K562 (cell line): ENCODE measurements around the gene RREB1. TPM values are rescaled to one million over a fixed set of nuclear protein-coding genes. Genes with fewer than 3 reads are reported as not detected.

Experiments used
- CHAMP1 ChIP-seq: fragments of 450-650 bp; IDR thresholded peaks from 2 replicates; pipeline ENCODE4 v1.6.1; 2016; ENCODE audit warnings: mild to moderate bottlenecking
- CHD1 ChIP-seq: fragments of 200-600 bp; sonication (generic); IDR thresholded peaks from one replicate; pipeline ENCODE4 v1.6.1; 2012; ENCODE audit warnings: mild to moderate bottlenecking, moderate library complexity, low read length, inconsistent platforms
- CREB3 ChIP-seq: fragments of 450-650 bp; conservative IDR thresholded peaks from 2 replicates; pipeline ENCODE4 v1.6.1; 2016; ENCODE audit warnings: missing genetic modification characterization, low read depth, mild to moderate bottlenecking, missing compliant biosample characterization, moderate library complexity
- KLF6 ChIP-seq: fragments of 250-450 bp; sonication (Bioruptor Pico); IDR thresholded peaks from 2 replicates; pipeline ENCODE4 v1.4.0; 2020; ENCODE audit warnings: mild to moderate bottlenecking, moderate library complexity, borderline replicate concordance
- L3MBTL2 ChIP-seq: fragments of 450-650 bp; IDR thresholded peaks from 2 replicates; pipeline ENCODE4 v1.6.1; 2016; ENCODE audit warnings: mild to moderate bottlenecking, moderate library complexity
- NFE2 ChIP-seq: IDR thresholded peaks from 2 replicates; pipeline ENCODE4 v1.6.1; 2014; ENCODE audit warnings: antibody characterized with exemption, low read depth
- NFE2L1 ChIP-seq: fragments of 450-650 bp; IDR thresholded peaks from 2 replicates; pipeline ENCODE4 v1.6.1; 2016; ENCODE audit warnings: missing genetic modification characterization, low read depth, mild to moderate bottlenecking, missing compliant biosample characterization, moderate library complexity, borderline replicate concordance
- SAP30 ChIP-seq: fragments of 200-600 bp; sonication (generic); IDR thresholded peaks from 2 replicates; pipeline ENCODE4 v1.6.1; 2012; ENCODE audit warnings: borderline replicate concordance, low read depth, mild to moderate bottlenecking, moderate library complexity, low read length, control low read depth, inconsistent platforms; ENCODE audit not compliant: insufficient read depth, poor library complexity, severe bottlenecking
- SIX5 ChIP-seq, 2 experiments: IDR thresholded peaks; 2 replicates each; pipeline ENCODE4 v1.6.1; 2011; ENCODE audit warnings: low read length in 2 of 2, borderline replicate concordance in 1 of 2, low read depth in 1 of 2, mild to moderate bottlenecking in 1 of 2, moderate library complexity in 1 of 2; ENCODE audit not compliant: insufficient read depth in 1 of 2
- TFAP4 ChIP-seq: sonication (generic); formaldehyde crosslinking; IDR thresholded peaks from 2 replicates; pipeline ENCODE4 v1.8.0; 2022; ENCODE audit warnings: missing genetic modification reagents, mild to moderate bottlenecking, moderate library complexity, borderline replicate concordance
- TSC22D4 ChIP-seq: fragments of 450-650 bp; IDR thresholded peaks from 2 replicates; pipeline ENCODE4 v1.6.1; 2016; ENCODE audit warnings: missing genetic modification characterization, missing biosample characterization, control low read depth
- ZBTB2 ChIP-seq: fragments of 450-650 bp; IDR thresholded peaks from 2 replicates; pipeline ENCODE4 v1.6.1; 2016; ENCODE audit warnings: antibody characterized with exemption
- ZBTB34 ChIP-seq: fragments of 250-450 bp; sonication (Bioruptor Pico); IDR thresholded peaks from 2 replicates; pipeline ENCODE4 v1.8.0; 2021; ENCODE audit warnings: mild to moderate bottlenecking, moderate library complexity
- ZNF124 ChIP-seq: sonication (generic); formaldehyde crosslinking; IDR thresholded peaks from 2 replicates; pipeline ENCODE4 v1.8.1; 2022; ENCODE audit warnings: missing genetic modification reagents
- ZNF212 ChIP-seq: fragments of 450-650 bp; formaldehyde crosslinking; IDR thresholded peaks from 2 replicates; pipeline ENCODE4 v1.4.0; 2020; ENCODE audit warnings: mild to moderate bottlenecking
- ZNF398 ChIP-seq: fragments of 250-450 bp; sonication (Bioruptor Pico); IDR thresholded peaks from 2 replicates; pipeline ENCODE4 v1.8.0; 2021; ENCODE audit warnings: moderate library complexity, mild to moderate bottlenecking, inconsistent platforms
- polyA plus RNA-seq, 8 experiments: library from polyadenylated mRNA; depleted of rRNA in 4 of 8; stranded (reverse) in 5 of 8; unstranded in 3 of 8; fragments of >200 nt; fragmentation: Nextera tagmentation in 2 of 8; fragmentation: Illumina TruSeq in 1 of 8; extraction: Ambion mirVana in 2 of 8; extraction: Trizol in 1 of 8; gene quantifications; 2 replicates each; pipeline versions ENCODE4 v1.2.1 to v1.2.3, GENCODE V29; 2011 to 2014; ENCODE audit warnings: inconsistent platforms in 1 of 8, missing spikeins in 1 of 8
- total RNA-seq, 7 experiments: library from RNA; depleted of rRNA in 6 of 7; stranded (reverse); fragments of >200 nt in 6 of 7; fragmentation: Illumina TruSeq in 2 of 7; extraction: Trizol in 2 of 7; gene quantifications; 2 replicates each; pipeline versions ENCODE4 v1.2.1 to v1.2.3, GENCODE V29; 2011 to 2021; ENCODE audit warnings: low replicate concordance in 1 of 7

Gene RREB1
- total and polyA plus RNA-seq, 9 of the 15 experiments (the other 6 are each of a cell fraction or from before 2014, with no cell fraction given), result 3.3 to 64.2 (median 19.3) TPM

GRCh38 chr6:7165002-7165889, 57.5 kb downstream of the RREB1 start (continued):
- TF ChIP-seq TSC22D4 (tag) (no peak), ZBTB34 (no peak), KLF6 (CRISPR knock-in tag) (peak; percentile 93), CHAMP1 (peak; percentile 75; the same call in 1 of the 2 replicates), ZNF398 (CRISPR knock-in tag) (no peak), ZBTB2 (peak; percentile 71; the same call in 1 of the 2 replicates), SAP30 (peak; percentile 39), SIX5 (IDR thresholded peaks at IDR 0.05; ENCODE audit: borderline replicate concordance in 1 of 2, insufficient read depth in 1 of 2, low read depth in 1 of 2, low read length in 2 of 2) (no peak), CREB3 (peak; percentile 85), NFE2L1 (tag) (no peak), TFAP4 (peak; percentile 89), ZNF124 (CRISPR knock-in tag) (no peak), NFE2 (peak; percentile 54), ZNF212 (CRISPR knock-in tag) (peak; percentile 12; the same call in 1 of the 2 replicates), CHD1 (peak; percentile 16), L3MBTL2 (peak; percentile 97)
